Measurements from ENCODE around the gene FGD2.

Gene FGD2

GRCh38 chr6:37013516-37014491 is 8.3 kb downstream of the FGD2 start:
- no peaks in the 10 kb centered on the region for H3K27me3 ChIP-seq (ENCODE audit: control insufficient read depth, insufficient read depth, low read length)
- H3K9ac ChIP-seq (ENCODE audit: low read length) = no peak overlapping the region
- H3K4me1 ChIP-seq (ENCODE audit: control insufficient read depth, insufficient read depth, low read length) = no peaks in the 10 kb centered on the region
- no peak overlapping the region for H3K27ac ChIP-seq (ENCODE audit: low read depth, low read length)
- no peaks in the 10 kb centered on the region; the same call in 1 of the 2 replicates for H3K9me3 ChIP-seq (ENCODE audit: control insufficient read depth, insufficient read depth, low read depth, low read length)
- H3K36me3 ChIP-seq (ENCODE audit: control insufficient read depth, insufficient read depth, low read length) = no peaks in the 10 kb centered on the region
- H3K4me3 ChIP-seq (ENCODE audit: low read depth, low read length) = no peak overlapping the region

GRCh38 chr6:37014667-37015066 is 9.2 kb downstream of the FGD2 start:
- Histone ChIP-seq H3K36me3 (ENCODE audit: control insufficient read depth, insufficient read depth, low read length) (no peaks in the 10 kb centered on the region), H3K4me1 (ENCODE audit: control insufficient read depth, insufficient read depth, low read length) (no peaks in the 10 kb centered on the region), H3K27me3 (ENCODE audit: control insufficient read depth, insufficient read depth, low read length) (no peaks in the 10 kb centered on the region), H3K9ac (ENCODE audit: low read length) (no peak overlapping the region), H3K4me3 (ENCODE audit: low read depth, low read length) (no peak overlapping the region), H3K9me3 (ENCODE audit: control insufficient read depth, insufficient read depth, low read depth, low read length) (no peaks in the 10 kb centered on the region; the same call in 1 of the 2 replicates), H3K27ac (ENCODE audit: low read depth, low read length) (no peak overlapping the region)

- H3K9me3 ChIP-seq (ENCODE audit: control insufficient read depth, insufficient read depth, low read depth, low read length) = no peaks in the 10 kb centered on the region
- H3K4me3 ChIP-seq (ENCODE audit: low read depth, low read length) = no peak overlapping the region
- no peaks in the 10 kb centered on the region for H3K4me1 ChIP-seq (ENCODE audit: control insufficient read depth, insufficient read depth, low read length)
- no peak overlapping the region for H3K9ac ChIP-seq (ENCODE audit: low read length)
- H3K36me3 ChIP-seq (ENCODE audit: control insufficient read depth, insufficient read depth, low read length) = no peaks in the 10 kb centered on the region
- no peaks in the 10 kb centered on the region for H3K27me3 ChIP-seq (ENCODE audit: control insufficient read depth, insufficient read depth, low read length)
- H3K27ac ChIP-seq (ENCODE audit: low read depth, low read length) = no peak overlapping the region
Observed at GRCh38 chr6:37015532-37015931, 10.1 kb downstream of the FGD2 start.

GRCh38 chr6:37016995-37017394 is 11.5 kb downstream of the FGD2 start:
- Histone ChIP-seq H3K4me1 (ENCODE audit: control insufficient read depth, insufficient read depth, low read length) (peaks cover 9% of the 10 kb centered on the region), H3K27me3 (ENCODE audit: control insufficient read depth, insufficient read depth, low read length) (no peaks in the 10 kb centered on the region), H3K9ac (ENCODE audit: low read length) (no peak overlapping the region), H3K27ac (ENCODE audit: low read depth, low read length) (no peak overlapping the region), H3K4me3 (ENCODE audit: low read depth, low read length) (no peak overlapping the region), H3K36me3 (ENCODE audit: control insufficient read depth, insufficient read depth, low read length) (no peaks in the 10 kb centered on the region), H3K9me3 (ENCODE audit: control insufficient read depth, insufficient read depth, low read depth, low read length) (no peaks in the 10 kb centered on the region)

GRCh38 chr6:37017606-37018197 is 12.2 kb downstream of the FGD2 start:
- Histone ChIP-seq H3K9me3 (ENCODE audit: control insufficient read depth, insufficient read depth, low read depth, low read length) (no peaks in the 10 kb centered on the region), H3K36me3 (ENCODE audit: control insufficient read depth, insufficient read depth, low read length) (no peaks in the 10 kb centered on the region), H3K27me3 (ENCODE audit: control insufficient read depth, insufficient read depth, low read length) (no peaks in the 10 kb centered on the region), H3K4me1 (ENCODE audit: control insufficient read depth, insufficient read depth, low read length) (peaks cover 9% of the 10 kb centered on the region), H3K9ac (ENCODE audit: low read length) (no peak overlapping the region), H3K4me3 (ENCODE audit: low read depth, low read length) (no peak overlapping the region), H3K27ac (ENCODE audit: low read depth, low read length) (no peak overlapping the region)

GRCh38 chr6:37018198-37019064 is 13.0 kb downstream of the FGD2 start:
- Histone ChIP-seq H3K4me3 (ENCODE audit: low read depth, low read length) (no peak overlapping the region), H3K9me3 (ENCODE audit: control insufficient read depth, insufficient read depth, low read depth, low read length) (no peaks in the 10 kb centered on the region), H3K27me3 (ENCODE audit: control insufficient read depth, insufficient read depth, low read length) (no peaks in the 10 kb centered on the region), H3K27ac (ENCODE audit: low read depth, low read length) (no peak overlapping the region), H3K36me3 (ENCODE audit: control insufficient read depth, insufficient read depth, low read length) (no peaks in the 10 kb centered on the region), H3K4me1 (ENCODE audit: control insufficient read depth, insufficient read depth, low read length) (peaks cover 13% of the 10 kb centered on the region), H3K9ac (ENCODE audit: low read length) (no peak overlapping the region)

- no peaks in the 10 kb centered on the region for H3K27me3 ChIP-seq (ENCODE audit: control insufficient read depth, insufficient read depth, low read length)
- H3K9me3 ChIP-seq (ENCODE audit: control insufficient read depth, insufficient read depth, low read depth, low read length) = no peaks in the 10 kb centered on the region
- peaks cover 15% of the 10 kb centered on the region for H3K4me1 ChIP-seq (ENCODE audit: control insufficient read depth, insufficient read depth, low read length)
- no peak overlapping the region for H3K27ac ChIP-seq (ENCODE audit: low read depth, low read length)
- H3K4me3 ChIP-seq (ENCODE audit: low read depth, low read length) = no peak overlapping the region
- no peak overlapping the region for H3K9ac ChIP-seq (ENCODE audit: low read length)
- no peaks in the 10 kb centered on the region for H3K36me3 ChIP-seq (ENCODE audit: control insufficient read depth, insufficient read depth, low read length)
Observed at GRCh38 chr6:37019065-37019450, 13.6 kb downstream of the FGD2 start.

GRCh38 chr6:37020381-37020780 is 14.9 kb downstream of the FGD2 start:
- peaks cover 15% of the 10 kb centered on the region for H3K4me1 ChIP-seq (ENCODE audit: control insufficient read depth, insufficient read depth, low read length)
- no peak overlapping the region for H3K4me3 ChIP-seq (ENCODE audit: low read depth, low read length)

GRCh38 chr6:37020812-37021211 is 15.4 kb downstream of the FGD2 start:
- Histone ChIP-seq H3K4me1 (ENCODE audit: control insufficient read depth, insufficient read depth, low read length) (peaks cover 15% of the 10 kb centered on the region), H3K36me3 (ENCODE audit: control insufficient read depth, insufficient read depth, low read length) (no peaks in the 10 kb centered on the region), H3K27ac (ENCODE audit: low read depth, low read length) (no peak overlapping the region), H3K9ac (ENCODE audit: low read length) (no peak overlapping the region), H3K9me3 (ENCODE audit: control insufficient read depth, insufficient read depth, low read depth, low read length) (no peaks in the 10 kb centered on the region), H3K4me3 (ENCODE audit: low read depth, low read length) (no peak overlapping the region), H3K27me3 (ENCODE audit: control insufficient read depth, insufficient read depth, low read length) (no peaks in the 10 kb centered on the region)

More at GRCh38 chr6:37020381-37020780, 14.9 kb downstream of the FGD2 start:
- Histone ChIP-seq H3K9ac (ENCODE audit: low read length) (no peak overlapping the region), H3K27me3 (ENCODE audit: control insufficient read depth, insufficient read depth, low read length) (no peaks in the 10 kb centered on the region), H3K27ac (ENCODE audit: low read depth, low read length) (no peak overlapping the region), H3K9me3 (ENCODE audit: control insufficient read depth, insufficient read depth, low read depth, low read length) (no peaks in the 10 kb centered on the region), H3K36me3 (ENCODE audit: control insufficient read depth, insufficient read depth, low read length) (no peaks in the 10 kb centered on the region)

GRCh38 chr6:37021356-37022129 is 16.1 kb downstream of the FGD2 start:
- H3K9ac ChIP-seq (ENCODE audit: low read length) = no peak overlapping the region
- no peaks in the 10 kb centered on the region for H3K36me3 ChIP-seq (ENCODE audit: control insufficient read depth, insufficient read depth, low read length)
- H3K4me1 ChIP-seq (ENCODE audit: control insufficient read depth, insufficient read depth, low read length) = peaks cover 15% of the 10 kb centered on the region
- no peak overlapping the region for H3K4me3 ChIP-seq (ENCODE audit: low read depth, low read length)
- no peak overlapping the region for H3K27ac ChIP-seq (ENCODE audit: low read depth, low read length)
- H3K9me3 ChIP-seq (ENCODE audit: control insufficient read depth, insufficient read depth, low read depth, low read length) = no peaks in the 10 kb centered on the region
- H3K27me3 ChIP-seq (ENCODE audit: control insufficient read depth, insufficient read depth, low read length) = no peaks in the 10 kb centered on the region

Data from HUES6 (cell line).